ENCODE results near the gene GUCD1. TPM values are rescaled to one million over a fixed set of nuclear protein-coding genes. Genes with fewer than 3 reads are reported as not detected.

The GUCD1 gene
- total RNA-seq, 1 donor from 2014 or later, result 84.7 TPM

GRCh38 chr22:24583221-24584165 lies 28.6 kb upstream of the GUCD1 start:
- DNase-seq (ENCODE audit: low spot score), result peak; percentile 72
- H3K27ac Mint-ChIP-seq (ENCODE audit: unreplicated experiment), result peak overlapping the region; percentile 67
- peaks cover 24% of the 10 kb centered on the region for H3K4me1 Mint-ChIP-seq (ENCODE audit: low read depth)
- H3K36me3 Mint-ChIP-seq (ENCODE audit: low read depth), result no peaks in the 10 kb centered on the region
- TF ChIP-seq CTCF (IDR thresholded peaks at IDR 0.05), result no peak
- H3K27me3 Mint-ChIP-seq (ENCODE audit: low read depth), result no peaks in the 10 kb centered on the region
- H3K4me3 Mint-ChIP-seq (ENCODE audit: unreplicated experiment), result no peak overlapping the region
- H3K9me3 Mint-ChIP-seq (ENCODE audit: low read depth), result no peaks in the 10 kb centered on the region

DNA sequence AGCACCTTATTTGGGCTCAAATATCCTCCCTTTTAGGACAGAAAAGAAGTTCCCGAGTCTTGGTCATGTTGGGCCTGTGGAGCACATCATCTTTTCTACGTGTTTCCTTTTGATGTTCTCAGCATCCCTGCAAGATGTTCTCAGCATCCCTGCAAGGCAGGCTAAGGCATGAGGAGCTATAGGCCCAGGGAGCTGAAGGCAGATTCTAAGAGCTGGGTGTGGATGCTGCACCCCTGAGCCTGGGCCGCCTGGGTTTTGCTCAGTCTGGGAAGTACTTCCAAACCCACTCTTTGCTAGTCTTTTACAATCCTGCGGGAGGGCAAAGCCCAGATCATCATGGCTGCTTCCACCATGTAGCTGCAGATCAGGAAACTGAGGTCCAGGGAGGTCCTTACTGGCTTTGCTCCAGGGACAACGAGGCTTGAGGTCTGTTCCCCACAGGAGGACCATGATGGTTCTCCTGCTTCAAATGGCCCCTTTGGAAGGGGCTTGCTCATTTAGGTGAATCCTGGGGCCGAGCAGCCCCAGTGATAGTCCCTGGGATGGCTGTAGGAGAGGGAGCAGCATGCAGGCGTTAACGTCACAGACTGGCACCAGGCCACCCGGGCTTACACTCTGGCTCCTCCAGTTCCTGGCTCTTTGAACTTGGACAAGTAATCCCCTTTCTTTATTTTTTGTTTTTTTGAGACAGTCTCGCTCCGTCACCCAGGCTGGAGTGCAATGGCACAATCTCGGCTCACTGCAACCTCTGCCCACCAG lies 27.3 kb upstream of the GUCD1 start:
- no peak overlapping the region for H3K4me3 Mint-ChIP-seq (ENCODE audit: unreplicated experiment)
- no peaks in the 10 kb centered on the region for H3K36me3 Mint-ChIP-seq (ENCODE audit: low read depth)
- H3K27me3 Mint-ChIP-seq (ENCODE audit: low read depth), result no peaks in the 10 kb centered on the region
- TF ChIP-seq CTCF (IDR thresholded peaks at IDR 0.05), result no peak
- no peaks in the 10 kb centered on the region for H3K9me3 Mint-ChIP-seq (ENCODE audit: low read depth)
- peak; percentile 56 for DNase-seq (ENCODE audit: low spot score)
- no peak overlapping the region for H3K27ac Mint-ChIP-seq (ENCODE audit: unreplicated experiment)
- H3K4me1 Mint-ChIP-seq (ENCODE audit: low read depth), result peaks cover 24% of the 10 kb centered on the region

DNA sequence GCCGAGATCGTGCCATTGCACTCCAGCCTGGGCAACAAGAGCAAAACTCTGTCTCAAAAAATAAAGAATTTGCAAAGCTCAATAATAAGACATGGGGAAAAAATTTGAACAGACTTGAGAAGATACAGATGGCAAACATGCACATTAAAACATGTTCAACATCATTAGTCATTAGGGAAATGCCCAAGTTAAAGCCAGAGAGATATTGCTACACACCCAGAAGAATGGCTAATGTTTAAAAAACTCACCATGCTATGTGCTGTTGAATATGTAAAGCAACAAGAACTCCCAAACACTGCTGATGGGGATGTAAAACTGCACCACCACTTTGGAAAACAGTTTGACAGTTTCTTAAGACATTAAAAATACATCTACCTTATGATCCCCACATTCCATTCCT lies 25.3 kb upstream of the GUCD1 start:
- DNase-seq (ENCODE audit: low spot score), result no peak
- Mint-ChIP-seq H3K27ac (ENCODE audit: unreplicated experiment) (no peak overlapping the region), H3K27me3 (ENCODE audit: low read depth) (no peaks in the 10 kb centered on the region), H3K9me3 (ENCODE audit: low read depth) (no peaks in the 10 kb centered on the region), H3K4me3 (ENCODE audit: unreplicated experiment) (no peak overlapping the region), H3K4me1 (ENCODE audit: low read depth) (peaks cover 24% of the 10 kb centered on the region), H3K36me3 (ENCODE audit: low read depth) (peaks cover 5% of the 10 kb centered on the region)
- no peak for TF ChIP-seq CTCF (IDR thresholded peaks at IDR 0.05)

GRCh38 chr22:24579258-24579601 lies 24.3 kb upstream of the GUCD1 start:
- Mint-ChIP-seq H3K4me1 (ENCODE audit: low read depth) (peaks cover 18% of the 10 kb centered on the region), H3K27me3 (ENCODE audit: low read depth) (no peaks in the 10 kb centered on the region), H3K9me3 (ENCODE audit: low read depth) (no peaks in the 10 kb centered on the region), H3K36me3 (ENCODE audit: low read depth) (peaks cover 13% of the 10 kb centered on the region), H3K27ac (ENCODE audit: unreplicated experiment) (no peak overlapping the region), H3K4me3 (ENCODE audit: unreplicated experiment) (no peak overlapping the region)
- no peak for TF ChIP-seq CTCF (IDR thresholded peaks at IDR 0.05)
- DNase-seq (ENCODE audit: low spot score), result no peak
